OCI-LY3 (cell line): ENCODE results near the gene IL10.

Source experiments
- EZH2phosphoT487 ChIP-seq: fragments of 200-600 bp; shearing (Covaris generic); IDR thresholded peaks from 2 replicates; pipeline ENCODE4 v1.6.1; 2018; ENCODE audit warnings: antibody characterized with exemption, mixed run types, low read depth
- TF ChIP-seq, protein P1 (sequence below): fragments of 200-600, 300-600 bp; sonication (generic); IDR thresholded peaks from 2 replicates; pipeline ENCODE4 v1.5.1; 2014; ENCODE audit warnings: antibody characterized with exemption, low read length, low read depth

DNA sequence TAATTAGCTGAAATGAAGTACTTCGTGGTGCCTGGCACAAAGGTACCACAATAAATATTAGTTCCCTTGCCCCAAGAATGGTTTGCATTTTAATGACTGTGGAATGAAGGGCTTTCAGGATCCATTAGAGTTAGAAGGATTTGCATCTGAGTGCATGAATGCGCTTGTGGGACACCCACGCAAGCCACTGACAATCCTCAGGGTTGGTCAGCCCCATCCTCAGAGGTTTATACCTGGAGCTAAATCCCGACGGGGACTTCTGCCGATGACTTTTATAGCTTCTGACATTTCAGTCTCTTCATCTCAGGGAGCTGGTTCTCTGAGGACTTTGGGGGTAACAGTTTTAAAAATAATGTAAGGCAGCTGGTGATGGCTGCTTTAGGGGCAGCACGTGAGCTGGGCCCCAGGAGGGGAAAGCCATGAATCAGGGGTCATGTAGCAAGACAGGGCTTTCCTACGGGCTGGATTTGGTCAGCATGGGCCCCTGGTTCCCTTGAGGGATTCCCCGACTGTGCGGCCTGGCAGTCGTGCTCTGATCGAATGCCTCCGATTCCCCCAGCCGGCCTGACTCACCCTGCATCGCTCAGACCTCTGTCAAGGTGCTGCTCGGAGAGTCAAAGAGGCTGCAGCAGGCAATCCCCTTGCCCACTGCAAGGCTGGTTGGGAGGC is 20.8 kb upstream of the IL10 start:
- TF ChIP-seq, protein P1, sequence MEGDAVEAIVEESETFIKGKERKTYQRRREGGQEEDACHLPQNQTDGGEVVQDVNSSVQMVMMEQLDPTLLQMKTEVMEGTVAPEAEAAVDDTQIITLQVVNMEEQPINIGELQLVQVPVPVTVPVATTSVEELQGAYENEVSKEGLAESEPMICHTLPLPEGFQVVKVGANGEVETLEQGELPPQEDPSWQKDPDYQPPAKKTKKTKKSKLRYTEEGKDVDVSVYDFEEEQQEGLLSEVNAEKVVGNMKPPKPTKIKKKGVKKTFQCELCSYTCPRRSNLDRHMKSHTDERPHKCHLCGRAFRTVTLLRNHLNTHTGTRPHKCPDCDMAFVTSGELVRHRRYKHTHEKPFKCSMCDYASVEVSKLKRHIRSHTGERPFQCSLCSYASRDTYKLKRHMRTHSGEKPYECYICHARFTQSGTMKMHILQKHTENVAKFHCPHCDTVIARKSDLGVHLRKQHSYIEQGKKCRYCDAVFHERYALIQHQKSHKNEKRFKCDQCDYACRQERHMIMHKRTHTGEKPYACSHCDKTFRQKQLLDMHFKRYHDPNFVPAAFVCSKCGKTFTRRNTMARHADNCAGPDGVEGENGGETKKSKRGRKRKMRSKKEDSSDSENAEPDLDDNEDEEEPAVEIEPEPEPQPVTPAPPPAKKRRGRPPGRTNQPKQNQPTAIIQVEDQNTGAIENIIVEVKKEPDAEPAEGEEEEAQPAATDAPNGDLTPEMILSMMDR, result no peak
- TF ChIP-seq EZH2phosphoT487, result no peak
